Stimulated activated CD4-positive, alpha-beta T cell treated with anti-CD3 and anti-CD28 coated beads, Interleukin-2, amount 100 ng/mL, for 4 hours (primary cell): ENCODE data around the gene FARP2.
A peak's percentile ranks its signal among the peaks of the same experiment; 100 is the strongest.
"Not testable (repeated sequence)": the region's sequence is repeated elsewhere in the genome, so short reads cannot be mapped to it uniquely, and the experiment has no call there.

Experiments
- DNase-seq: peaks from one replicate; pipeline ENCODE4 v3.0.0-alpha.2; 2020; ENCODE audit warnings: low read depth

The FARP2 gene, protein sequence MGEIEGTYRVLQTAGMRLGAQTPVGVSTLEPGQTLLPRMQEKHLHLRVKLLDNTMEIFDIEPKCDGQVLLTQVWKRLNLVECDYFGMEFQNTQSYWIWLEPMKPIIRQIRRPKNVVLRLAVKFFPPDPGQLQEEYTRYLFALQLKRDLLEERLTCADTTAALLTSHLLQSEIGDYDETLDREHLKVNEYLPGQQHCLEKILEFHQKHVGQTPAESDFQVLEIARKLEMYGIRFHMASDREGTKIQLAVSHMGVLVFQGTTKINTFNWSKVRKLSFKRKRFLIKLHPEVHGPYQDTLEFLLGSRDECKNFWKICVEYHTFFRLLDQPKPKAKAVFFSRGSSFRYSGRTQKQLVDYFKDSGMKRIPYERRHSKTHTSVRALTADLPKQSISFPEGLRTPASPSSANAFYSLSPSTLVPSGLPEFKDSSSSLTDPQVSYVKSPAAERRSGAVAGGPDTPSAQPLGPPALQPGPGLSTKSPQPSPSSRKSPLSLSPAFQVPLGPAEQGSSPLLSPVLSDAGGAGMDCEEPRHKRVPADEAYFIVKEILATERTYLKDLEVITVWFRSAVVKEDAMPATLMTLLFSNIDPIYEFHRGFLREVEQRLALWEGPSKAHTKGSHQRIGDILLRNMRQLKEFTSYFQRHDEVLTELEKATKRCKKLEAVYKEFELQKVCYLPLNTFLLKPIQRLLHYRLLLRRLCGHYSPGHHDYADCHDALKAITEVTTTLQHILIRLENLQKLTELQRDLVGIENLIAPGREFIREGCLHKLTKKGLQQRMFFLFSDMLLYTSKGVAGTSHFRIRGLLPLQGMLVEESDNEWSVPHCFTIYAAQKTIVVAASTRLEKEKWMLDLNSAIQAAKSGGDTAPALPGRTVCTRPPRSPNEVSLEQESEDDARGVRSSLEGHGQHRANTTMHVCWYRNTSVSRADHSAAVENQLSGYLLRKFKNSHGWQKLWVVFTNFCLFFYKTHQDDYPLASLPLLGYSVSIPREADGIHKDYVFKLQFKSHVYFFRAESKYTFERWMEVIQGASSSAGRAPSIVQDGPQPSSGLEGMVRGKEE

DNA sequence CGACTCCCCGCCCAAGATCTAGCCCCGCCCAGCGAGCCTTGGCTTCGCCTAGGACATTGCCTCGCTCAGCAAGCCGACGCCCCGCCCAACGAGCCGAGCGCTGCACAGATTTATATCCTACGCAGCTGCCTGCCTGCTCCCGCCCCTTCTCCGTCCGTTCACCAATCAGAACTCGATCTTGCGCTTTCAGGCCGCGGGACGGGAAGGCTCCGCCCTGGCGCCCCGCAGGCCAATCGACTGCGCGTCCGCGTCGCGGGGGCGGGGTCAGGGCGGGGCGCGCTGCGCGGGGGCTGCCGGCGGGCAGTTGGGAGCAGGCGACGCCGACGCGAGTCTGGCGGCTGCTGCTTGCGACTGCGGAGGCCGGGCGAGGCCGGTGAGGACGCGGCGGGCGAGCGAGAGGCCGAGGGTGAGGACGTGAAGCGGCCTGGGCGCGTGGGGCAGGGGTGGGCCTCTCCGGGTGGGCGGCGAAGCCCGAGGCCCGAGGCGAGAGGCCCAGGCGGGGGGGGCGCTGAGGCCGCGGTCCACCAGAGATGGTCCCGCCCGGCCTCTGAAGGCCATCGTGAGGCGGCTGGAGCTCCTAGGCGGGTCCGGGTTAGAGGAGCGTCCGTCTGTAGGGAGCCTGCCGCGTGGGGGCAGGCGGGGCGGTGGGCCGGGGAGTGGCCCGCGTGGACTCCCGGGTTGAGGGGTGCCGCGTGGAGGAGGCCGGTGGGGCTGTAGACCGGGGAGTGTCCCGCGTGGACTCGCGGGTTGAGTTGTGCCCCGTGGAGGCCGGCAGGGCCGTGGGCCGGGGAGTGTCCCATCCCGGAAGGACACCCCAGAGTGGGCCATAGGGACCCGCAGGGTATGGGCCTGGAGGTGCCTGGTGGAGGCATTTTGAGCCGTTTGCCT is at the start of gene FARP2:
Gene FARP2, plus strand, starts transcription at position 303 of the 888 bp plus-strand sequence. CDS start 16,823 bp downstream, outside the sequence.
- DNase-seq: peak; percentile 98

DNA sequence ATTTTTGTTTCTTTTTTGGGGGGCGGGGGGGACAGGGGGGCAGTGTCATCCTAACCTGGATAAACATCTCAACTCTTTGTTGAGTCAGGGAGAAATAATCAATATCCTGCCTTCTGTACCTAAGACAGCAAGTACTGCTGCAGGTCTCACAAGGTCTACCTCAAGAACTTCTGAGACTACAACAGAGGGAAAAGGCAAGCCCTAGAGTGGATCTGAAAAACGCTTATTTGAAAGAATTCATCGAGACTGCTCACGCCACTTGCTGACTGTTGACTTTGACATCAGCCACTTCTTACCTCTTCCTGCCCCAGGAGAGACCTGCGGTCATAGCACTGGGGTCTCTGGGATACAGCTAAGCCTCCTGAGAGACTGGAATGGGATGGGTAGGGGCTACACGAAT is 49.0 kb upstream of the FARP2 start:
- DNase-seq: no peak

DNA sequence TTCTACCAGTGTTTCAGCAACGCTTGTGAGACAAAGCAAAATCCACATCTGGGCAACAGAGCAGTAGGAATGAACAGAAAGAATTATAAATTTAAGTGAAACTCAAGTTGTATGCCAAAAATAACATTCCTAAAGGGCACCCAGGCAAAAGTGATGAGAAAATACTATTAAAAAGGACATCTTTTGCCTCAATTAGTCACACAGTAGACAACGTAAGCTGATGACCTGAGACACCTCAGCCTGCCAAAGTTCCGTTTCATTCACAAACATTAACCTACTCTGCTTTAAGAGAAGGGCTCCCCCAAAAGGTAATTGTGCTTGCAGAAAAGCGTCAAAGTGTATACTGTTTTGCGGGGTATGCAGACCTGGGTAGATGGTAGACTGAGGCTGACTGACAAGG is 47.8 kb upstream of the FARP2 start:
- DNase-seq: no peak

DNA sequence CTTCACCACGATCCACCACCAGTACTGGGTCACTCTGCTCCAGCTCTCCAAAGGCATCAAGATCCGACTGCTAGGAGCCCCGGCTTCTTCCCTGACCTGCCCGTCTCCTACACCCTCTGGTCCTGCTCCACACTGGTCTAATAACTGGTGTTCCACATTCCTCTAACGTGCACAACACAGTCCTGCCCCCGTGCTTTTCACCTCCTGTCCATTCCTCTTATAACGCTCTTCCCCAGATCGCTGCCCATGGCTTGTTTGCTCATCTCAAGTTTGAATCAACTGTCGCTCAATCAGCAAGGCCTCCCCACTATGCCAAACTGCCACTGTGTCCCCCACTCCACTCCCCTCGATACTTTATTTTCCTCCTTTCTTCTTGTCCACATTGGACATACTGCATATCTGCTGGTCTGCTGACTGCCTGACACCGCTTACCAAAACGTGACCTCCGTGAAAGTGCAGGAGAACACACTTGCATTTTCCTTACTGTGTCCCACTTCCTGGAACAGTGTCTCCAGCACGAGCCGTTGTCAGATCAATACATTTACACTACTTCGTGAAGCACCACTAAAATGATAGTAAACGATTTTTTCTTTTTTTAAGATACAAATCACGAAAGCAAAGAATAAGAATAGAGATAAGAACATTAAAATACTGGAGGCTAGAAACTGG is 47.1 kb upstream of the FARP2 start:
- DNase-seq: no peak

DNA sequence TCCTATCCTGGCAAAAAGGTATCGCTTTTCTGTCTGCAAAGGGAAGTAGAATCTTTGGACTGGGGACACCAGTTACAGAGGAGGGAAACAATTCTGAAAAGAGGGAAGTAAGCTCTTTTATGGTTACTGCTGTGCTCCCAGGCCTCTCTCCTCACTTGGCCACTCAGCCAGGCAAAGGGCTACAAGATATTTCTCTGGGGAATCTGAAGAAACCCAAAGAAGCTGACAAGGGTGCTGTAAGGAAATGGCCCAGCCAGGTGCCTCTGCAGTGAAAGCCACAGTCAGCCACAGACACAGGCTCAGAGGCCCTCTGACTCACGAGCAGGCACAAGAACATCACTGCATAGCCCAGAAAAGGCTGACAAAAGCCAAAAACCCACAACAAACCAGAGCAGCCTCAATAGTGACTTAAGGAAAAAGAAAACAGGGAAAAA is 46.4 kb upstream of the FARP2 start:
- peak; percentile 57 for DNase-seq

DNA sequence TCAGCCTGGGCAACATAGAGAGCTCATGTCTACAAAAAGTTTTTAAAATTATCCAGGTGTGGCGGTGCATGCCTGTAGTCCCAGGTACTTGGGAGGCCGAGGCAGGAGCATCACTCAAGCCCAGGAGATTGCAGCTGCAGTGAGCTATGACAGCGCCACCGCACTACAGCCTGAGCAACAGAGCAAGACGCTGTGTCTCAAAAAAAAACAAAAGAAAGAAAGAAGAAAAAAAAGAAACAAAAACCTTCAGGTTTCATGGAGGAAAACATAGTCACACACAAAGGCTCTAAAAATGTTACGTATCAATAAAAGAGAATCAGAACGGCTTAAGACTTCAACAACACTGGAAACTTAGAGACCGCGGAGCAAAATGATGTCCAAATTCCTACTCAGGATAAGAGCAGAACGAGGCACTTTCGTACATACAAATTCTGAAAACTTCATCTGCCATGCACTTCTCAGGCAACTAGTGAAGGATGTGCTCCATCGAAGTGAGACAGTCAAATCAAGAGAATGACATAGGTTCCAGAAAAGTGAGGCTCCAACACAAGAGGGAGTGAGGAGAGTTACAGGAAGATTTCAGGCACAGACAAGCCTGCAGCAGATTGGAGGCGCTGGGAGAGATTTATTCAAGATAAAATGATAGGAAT is 45.0 kb upstream of the FARP2 start:
- no peak for DNase-seq

DNA sequence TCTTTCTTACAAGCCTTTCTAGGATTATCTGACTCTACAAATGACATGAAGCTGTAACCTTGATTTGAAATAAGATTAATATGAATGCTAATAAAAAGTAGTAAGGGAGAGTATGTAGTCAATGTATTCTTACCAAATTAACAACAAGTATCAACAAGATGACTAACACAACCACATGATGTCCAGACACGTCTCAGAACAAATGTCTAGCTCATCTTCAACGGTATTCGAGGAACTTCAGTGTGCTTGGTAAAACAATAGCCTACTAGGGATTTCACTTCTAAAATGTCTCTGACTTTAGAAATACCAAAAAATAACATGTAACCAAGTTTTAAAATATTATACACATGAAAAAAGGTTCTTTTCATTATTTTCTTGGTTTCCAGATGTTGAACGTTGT is 44.0 kb upstream of the FARP2 start:
- DNase-seq: no peak

DNA sequence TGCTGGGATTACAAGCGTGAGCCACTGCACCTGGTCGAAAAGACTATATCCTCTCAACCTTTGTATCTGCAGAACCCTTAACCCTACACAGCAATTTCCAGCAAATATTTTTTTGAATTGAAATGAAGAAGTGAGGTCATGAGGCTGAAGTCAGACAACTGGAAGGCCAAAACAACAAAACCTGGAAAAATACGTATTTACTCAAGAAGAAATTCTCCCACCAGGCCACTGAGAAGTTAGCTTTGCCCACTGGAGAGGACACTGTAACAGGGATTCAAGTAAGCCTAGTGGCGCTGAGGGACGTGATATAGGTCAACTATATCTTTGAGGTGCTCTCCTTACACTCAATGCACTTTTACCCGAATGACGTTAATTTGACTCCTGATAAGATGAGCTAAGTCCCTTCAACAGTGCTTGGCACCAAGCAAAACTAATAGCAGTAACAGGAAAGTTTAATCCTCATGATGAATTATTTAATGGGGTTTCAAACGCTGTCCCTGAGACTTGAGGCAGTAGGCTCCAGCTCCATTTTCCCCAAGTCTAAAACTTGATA is 42.5 kb upstream of the FARP2 start:
- DNase-seq: no peak

DNA sequence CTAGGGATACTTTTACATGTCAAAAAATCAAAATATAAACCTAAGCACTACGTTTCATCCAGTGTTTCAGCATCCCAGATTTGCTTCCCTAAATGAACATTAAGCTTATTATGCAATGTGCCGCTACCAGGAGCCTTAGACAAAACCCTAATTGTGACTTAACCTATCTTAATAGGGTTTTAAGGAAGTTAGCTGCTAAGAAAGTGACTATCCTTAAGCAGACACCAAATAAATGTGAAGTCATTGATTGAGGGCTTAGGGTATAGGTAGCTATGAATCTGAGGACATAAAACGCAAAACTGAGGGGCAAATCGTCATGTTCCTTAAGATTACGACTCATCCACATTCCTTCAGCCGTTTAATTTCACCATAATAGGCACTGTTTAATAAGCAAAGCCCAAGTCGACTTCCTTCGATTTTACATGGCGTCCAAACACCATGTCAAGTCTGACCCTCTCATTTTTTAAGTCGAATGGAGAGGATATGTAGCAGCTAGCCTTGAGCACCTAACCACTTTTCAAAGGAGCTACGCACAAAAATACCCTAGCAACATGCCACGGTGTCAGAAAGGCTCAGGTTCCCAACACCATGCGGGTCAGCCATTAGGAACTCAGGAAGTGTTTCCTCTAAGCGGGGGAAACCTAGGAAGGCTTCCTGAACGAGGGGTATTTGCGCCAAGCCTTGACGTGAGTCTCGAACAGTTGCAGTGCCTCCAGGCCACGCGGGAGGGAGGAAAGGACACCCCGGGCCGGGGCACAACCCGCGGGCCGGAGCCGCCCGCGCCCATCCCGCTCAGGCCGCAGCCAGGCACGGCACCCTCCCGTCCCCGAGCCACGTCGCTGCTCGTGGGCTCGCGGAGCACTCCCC is 41.6 kb upstream of the FARP2 start:
- no peak for DNase-seq

DNA sequence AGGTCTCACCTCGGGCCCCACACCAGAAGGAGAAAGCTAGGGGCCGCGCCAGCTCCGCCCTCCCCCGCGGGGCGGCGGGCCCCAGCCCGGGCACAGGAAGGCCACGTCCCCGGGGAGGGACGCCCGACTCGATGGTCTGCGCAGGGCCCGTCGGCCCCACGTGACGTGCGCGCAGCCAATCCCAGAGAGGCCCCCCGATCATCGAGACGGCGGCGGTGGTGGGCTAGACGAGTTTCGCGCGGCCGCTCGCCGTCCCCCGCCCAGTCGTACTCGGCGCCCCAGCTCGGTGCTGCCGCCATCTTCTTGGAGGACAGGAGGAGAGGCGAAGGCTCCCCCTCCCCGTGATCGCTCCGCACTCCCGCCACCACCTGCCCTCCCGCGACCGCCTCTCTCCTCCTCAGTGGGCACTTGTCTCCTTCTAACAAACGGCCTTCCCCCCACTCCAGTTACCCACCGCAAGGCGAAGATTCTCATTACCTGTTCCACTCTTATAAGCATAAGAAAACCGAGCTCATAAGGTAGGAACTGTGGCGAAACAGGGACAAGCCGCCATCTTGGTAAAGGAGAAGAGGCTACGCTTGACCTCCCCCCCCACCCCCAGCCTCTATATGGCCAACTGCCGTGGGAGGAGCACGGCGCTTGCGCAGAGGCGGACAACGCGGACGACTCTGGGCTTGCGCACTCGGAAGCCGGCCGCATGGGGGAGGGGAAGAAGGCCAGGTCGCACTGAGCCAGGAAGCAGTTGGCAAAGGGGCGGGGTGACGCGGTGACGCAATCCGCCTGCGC is 40.8 kb upstream of the FARP2 start, which contains the start of gene HDLBP:
Gene HDLBP, minus strand, starts transcription at position 580 of the 786 bp plus-strand sequence. CDS start 48,803 bp downstream, outside the sequence.
- peak; percentile 100 for DNase-seq

DNA sequence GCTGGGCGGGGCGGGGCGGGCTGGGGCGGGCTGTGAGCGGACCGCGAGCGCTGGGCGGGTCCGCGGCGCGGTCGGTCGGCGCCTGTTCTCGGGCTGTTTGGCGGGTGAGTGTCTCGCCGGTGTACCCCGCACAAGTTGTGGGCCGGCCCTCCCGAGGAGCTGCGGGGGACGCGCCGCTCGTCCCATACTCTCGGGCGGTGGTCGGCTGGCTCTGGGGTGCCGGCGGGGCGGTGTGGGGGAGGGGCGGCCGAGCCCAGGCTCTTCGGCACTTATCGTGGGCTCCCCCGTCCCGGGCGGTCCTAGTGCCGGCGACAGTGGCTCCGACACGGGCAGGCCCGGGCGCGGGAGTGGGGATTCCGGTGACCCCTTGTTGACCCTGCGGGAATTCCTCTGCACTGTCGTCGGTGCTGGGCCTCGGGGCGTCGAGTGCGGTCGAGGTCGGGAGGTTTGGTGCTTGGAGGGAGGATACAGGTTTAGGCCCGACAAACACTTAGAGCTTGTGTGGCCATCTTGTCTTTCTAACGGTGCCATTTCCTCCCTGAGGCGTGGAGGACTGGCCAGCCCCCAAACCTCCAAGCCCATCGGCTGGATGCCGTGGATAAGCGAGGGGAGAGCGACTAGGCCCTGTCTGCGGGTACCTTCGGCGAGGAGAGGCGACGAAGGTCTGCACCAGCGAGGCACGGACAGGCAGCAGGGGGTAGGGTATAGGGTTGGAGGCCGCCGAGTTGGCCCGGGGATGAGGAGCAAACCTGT is 40.0 kb upstream of the FARP2 start, which contains the start of gene SEPTIN2:
Gene SEPTIN2, plus strand, starts transcription at position 47 of the 753 bp plus-strand sequence. CDS start 8,308 bp downstream, outside the sequence.
- DNase-seq: no peak

DNA sequence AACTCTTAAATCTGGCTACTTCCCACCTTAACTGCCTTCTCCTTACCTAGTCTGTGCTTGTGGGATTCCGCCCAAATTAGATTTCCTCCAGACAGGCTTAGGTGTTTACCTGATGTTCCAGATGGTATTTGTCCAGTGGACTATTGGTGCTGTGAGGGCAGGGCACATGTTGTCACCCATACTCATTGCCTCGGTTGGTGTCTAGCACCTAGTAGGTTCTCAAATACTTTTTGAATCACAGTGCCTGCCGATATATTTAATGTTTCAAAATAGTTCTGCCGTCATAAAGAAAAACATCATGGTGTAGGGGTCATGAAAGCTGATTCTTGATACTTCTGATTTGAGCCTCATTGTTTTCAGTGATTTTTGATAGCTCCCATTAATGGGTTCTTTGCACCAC is 39.3 kb upstream of the FARP2 start:
- DNase-seq: no peak

DNA sequence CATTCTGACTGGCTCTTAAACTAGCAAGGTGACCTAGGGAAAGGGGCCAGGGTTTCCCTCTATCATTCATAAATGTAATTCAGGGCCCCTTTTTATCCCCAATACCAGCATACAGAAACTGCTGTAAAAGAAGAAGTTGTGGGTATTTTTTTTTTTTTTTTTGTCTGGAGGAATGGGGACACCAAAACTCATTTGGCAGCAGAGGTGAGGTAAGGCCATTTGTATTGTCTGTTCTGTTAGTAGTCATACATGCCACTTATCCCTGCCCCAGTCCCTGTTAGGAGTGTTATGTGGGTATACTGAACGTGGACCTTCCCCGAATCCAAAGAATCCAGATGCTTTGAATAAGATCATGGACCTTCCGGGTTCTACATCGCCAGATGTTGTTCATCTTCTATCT is 38.7 kb upstream of the FARP2 start:
- DNase-seq: no peak

DNA sequence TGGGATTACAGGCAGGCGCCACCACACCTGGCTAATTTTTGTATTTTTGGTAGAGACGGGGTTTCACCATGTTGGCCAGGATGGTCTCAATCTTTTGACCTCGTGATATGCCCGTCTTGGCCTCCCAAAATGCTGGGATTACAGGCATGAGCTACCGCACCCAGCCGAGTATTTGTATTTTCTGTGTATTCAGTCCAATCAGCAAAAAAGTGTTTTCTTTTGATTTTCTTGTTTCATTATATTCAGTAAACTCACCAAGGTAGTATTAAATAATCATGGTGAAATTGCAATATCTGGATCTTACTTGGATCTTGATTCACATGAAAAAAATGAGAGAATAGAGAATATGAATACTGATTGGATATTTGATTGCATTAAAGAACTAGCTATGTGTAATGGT is 37.3 kb upstream of the FARP2 start:
- not testable (repeated sequence) for DNase-seq

DNA sequence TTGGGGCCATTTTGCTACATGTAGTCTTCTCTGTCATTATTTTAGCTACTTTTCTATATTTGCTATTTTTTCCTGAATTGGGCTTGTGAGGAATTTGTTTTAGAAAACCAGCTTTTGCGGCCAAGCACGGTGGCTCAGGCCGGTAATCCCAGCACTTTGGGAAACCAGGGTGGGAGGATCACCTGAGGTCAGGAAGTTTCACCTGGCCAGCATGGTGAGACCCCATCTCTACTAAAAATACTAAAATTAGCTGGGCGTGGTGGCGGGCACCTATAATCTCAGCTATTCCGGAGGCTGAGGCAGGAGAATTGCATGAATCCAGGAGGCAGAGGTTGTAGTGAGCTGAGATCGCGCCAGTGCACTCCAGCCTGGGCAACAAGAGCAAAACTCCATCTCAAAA is 35.7 kb upstream of the FARP2 start:
- DNase-seq: no peak

DNA sequence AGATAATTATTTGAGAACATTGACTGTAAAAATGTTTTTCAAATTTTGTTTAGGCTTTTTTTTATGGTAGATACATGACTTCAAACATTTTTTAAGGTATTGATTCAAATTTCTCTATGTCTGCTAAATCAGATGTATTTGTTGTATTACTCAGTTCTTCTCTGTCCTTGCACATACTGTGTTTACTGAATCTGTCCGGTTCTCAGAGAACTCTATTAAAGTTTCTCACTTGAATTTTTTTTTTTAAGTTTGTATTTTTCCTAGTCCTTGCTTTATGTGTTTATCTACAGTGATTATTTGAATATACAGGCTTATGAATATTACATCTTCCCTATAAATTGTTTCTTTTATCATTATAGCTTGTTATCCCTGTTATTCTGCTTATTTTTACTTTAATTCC is 35.1 kb upstream of the FARP2 start:
- no peak for DNase-seq

DNA sequence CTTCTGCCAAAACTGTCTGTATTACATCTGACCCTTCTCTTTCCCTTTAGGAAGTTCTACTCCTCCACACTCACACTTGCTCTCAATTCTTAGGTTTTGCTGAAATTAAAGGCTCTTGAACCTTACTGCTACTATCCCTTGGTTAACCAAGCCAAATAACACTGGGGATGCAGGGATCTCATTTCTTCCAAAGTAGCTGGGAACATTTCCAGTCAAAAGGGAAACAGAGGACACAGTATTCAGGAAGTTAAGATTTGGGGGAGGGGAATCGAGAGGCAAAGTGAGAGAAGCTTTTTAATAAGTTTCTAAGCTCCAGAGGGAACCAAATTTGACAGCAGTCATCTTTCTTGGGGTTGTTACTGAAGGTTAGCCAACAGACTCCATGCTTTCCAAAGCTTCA is 34.2 kb upstream of the FARP2 start:
- no peak for DNase-seq
